Esophagus squamous epithelium (tissue), 4 donors: Measurements from ENCODE around the gene SMNDC1.

Experiments used
- CTCF ChIP-seq, 6 experiments: fragments of 450-650 bp in 4 of 6; fragments of 200-600 bp in 2 of 6; sonication (generic) in 2 of 6; IDR thresholded peaks; one replicate each; pipeline ENCODE4 v1.5.1; 2016 to 2019; ENCODE audit warnings: antibody characterized with exemption in 6 of 6, mild to moderate bottlenecking in 4 of 6, moderate library complexity in 4 of 6
- POLR2A ChIP-seq, 4 donors: fragments of 450-650 bp; IDR thresholded peaks; one replicate each; pipeline ENCODE4 v1.6.1; 2017; ENCODE audit warnings: antibody characterized with exemption in 4 of 4, mild to moderate bottlenecking in 4 of 4, moderate library complexity in 3 of 4

- no peak for TF ChIP-seq POLR2A (IDR thresholded peaks at IDR 0.05)
- no peak for TF ChIP-seq CTCF (IDR thresholded peaks at IDR 0.05)
Observed at GRCh38 chr10:110285501-110285900, 19.2 kb downstream of the SMNDC1 start.
